AG09319 (cell line): ENCODE data around the gene ITPRIPL2.

Experiments used
- DNase-seq: peaks from one replicate; pipeline ENCODE4 v3.0.0-alpha.2; 2010; ENCODE audit warnings: low read depth; ENCODE audit errors: extremely low read depth
- CTCF ChIP-seq: IDR thresholded peaks from 2 replicates; pipeline ENCODE4 v1.5.1; 2011; ENCODE audit warnings: low read depth, mild to moderate bottlenecking, inconsistent platforms, low read length, moderate library complexity

ITPRIPL2 gene

GRCh38 chr16:19086322-19087199, 27.2 kb upstream of the ITPRIPL2 start:
- peak; percentile 74 for DNase-seq
- peak; percentile 95 for TF ChIP-seq CTCF

- TF ChIP-seq CTCF: no peak
- no peak for DNase-seq
These were observed 25.3 kb upstream of the ITPRIPL2 start for GRCh38 chr16:19088341-19088916.

GRCh38 chr16:19089410-19089955, 24.3 kb upstream of the ITPRIPL2 start:
- TF ChIP-seq CTCF: no peak
- DNase-seq: no peak

DNA sequence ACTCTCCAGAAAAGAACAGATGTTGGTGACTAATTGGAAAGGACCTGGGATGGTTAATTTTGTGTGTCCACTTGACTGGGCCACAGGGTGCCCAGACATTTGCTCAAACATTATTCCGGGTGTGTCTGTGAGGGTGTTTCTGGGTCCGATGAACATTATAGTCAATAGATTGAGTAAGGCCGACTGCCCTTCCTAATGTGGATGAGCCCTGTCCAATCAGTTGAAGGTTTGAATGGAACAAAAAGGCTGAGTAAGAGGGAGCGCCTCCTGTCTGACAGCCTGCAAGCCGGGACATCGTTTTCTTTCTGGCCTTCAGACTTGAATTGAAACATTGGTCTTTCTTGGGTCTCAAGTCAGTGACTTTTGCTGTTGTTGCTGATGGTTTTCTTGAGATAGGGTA, 22.8 kb upstream of the ITPRIPL2 start:
- no peak for TF ChIP-seq CTCF
- no peak for DNase-seq

DNA sequence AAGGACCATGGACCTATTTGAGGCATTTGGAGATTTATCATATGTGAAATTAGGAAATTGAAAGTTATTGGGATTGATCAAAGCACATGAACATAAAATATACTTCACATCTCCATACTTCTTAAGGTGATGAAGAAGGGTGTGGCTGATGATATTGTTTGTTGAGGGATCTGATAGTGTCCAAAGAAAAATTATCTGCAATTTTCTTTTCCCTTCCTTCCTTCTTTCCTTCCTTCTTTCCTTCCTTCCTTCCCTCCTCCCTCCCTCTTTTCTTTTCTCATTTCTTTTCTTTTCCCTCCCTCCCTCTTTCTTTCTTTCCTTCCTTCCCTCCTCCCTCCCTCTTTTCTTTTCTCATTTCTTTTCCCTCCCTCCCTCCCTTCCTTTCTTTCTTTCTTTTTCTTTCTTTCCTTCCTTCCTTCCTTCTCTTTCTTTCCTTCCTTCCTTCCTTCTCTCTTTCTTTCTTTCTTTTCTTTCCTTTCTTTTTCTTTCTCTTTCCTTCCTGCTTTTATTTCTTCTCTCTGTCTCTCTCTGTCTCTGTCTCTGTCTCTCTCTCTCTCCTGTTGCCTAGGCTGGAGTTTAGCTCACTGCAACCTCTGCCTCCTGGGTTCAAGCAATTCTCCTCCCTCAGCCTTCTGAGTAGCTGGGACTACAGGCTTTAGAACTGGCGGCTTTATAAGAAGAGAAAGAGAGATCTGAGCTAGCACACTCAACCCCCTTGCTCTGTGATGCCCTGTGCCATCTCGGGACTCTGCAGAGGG, 20.9 kb upstream of the ITPRIPL2 start:
- no peak for TF ChIP-seq CTCF
- no peak for DNase-seq

DNA sequence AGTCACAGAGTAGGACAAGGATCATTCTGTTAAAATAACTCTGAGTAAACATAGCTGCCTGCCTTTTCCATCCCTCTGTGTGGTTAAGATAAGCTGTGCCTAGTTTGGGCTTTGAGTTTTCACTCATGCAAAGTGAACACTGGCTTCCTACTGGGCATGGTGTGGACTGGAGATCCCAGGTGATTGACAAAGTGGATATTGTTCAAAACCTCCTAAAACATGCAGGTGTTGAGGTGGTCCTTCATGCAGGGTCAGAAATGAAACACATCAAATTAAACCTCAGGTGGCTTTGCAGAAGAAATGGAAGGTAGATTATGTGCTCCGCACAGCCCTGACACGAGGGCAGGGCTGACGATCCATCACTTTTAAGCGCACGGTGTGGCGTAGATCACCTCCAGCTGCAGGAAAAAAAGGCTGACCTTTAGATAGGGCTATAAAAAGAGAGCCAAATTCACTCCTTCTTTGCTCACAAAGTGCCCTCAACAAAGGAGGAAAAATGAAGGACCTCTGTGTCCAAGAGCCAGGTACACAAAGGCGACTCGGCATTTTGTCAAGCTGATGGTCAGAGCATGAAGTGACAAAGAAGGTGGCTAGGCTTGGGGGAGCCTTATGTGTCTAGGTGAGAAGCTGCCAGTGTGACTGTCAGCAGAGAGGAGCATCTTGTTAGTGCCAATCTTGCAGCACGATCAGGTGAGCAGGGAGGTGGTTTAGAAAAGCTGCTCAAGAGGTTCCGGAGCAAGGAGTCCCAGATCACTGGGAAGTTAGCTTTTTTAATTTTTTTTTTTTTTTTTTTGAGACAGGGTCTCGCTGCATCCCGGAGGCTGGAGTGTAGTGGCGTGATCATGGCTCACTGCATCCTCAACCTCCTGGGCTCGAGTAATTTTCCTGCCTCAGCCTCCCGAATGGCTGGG, 19.9 kb upstream of the ITPRIPL2 start:
- no peak for DNase-seq
- TF ChIP-seq CTCF: no peak
